Activated T-cell treated with anti-CD3 and anti-CD28 coated beads, Interleukin-2, amount 50 U/mL, for 48 hours (primary cell): ENCODE data around the gene PLEKHH3.

Experiments used
- DNase-seq, 2 experiments: peaks; one replicate each; pipeline ENCODE4 v3.0.0-alpha.2; 2020

PLEKHH3 gene

DNA sequence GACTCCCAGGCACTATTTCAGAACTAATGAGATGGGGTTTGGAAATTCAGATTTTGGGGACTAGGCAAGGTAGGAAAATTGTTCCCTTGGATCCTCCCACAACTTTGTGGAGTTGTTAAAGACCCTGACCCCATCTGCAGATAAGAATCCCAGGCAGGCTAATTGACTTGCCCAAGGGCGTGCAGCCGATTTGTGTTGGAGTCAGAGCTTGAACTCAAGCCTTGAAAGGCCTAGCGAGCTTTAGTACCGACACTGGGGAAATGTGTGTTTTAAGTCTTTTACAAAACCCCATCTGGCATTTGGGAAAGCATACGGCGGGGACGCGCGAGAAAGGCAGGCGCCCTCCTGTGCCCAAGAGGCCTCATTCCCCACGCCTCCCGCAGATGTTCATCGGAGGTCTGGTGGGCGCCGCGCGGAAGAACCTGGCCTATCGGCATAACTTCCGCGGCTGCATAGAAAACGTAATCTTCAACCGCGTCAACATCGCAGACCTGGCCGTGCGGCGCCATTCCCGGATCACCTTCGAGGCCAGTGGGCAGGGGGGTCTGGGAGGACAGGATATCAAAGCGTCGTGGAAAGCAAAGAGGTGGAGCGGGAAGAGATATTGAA is 9.8 kb upstream of the PLEKHH3 start:
- no peak for DNase-seq

DNA sequence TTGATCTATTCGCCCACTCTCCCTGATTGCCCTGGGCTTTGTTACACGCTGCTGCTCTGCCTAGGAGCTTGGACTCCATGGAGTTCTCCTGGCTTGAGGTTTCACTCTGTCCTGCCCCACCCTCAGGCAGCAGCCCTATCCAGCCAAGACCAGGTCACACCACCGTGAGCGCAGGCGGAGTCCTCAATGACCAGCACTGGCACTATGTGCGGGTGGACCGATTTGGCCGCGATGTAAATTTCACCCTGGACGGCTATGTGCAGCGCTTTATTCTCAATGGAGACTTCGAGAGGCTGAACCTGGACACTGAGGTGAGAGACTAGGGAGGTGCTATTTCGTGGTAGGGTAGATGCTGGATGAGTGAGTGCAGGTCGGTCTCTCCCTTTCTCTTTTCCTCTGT is 9.0 kb upstream of the PLEKHH3 start:
- no peak for DNase-seq

DNA sequence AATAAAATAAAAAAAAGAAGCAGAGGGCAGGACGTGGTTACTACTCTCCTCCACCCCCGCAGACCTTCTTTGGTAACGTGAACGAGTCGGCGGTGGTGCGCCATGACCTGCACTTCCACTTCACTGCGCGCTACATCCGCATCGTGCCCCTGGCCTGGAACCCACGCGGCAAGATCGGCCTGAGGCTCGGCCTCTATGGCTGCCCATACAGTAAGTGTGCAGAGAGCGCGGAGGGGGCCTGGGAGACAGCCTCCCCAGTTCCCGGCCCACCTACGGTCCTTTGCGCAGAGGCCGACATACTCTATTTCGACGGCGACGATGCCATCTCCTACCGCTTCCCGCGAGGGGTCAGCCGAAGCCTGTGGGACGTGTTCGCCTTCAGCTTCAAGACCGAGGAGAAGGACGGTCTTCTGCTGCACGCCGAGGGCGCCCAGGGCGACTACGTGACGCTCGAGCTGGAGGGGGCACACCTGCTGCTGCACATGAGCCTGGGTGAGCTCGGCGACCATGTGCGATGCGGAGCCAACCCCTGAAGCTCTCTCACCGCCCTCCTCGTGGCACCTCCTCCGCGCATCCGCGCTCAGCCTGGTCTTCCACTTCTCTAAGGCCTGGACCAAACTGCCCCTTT is 8.2 kb upstream of the PLEKHH3 start:
- no peak for DNase-seq

DNA sequence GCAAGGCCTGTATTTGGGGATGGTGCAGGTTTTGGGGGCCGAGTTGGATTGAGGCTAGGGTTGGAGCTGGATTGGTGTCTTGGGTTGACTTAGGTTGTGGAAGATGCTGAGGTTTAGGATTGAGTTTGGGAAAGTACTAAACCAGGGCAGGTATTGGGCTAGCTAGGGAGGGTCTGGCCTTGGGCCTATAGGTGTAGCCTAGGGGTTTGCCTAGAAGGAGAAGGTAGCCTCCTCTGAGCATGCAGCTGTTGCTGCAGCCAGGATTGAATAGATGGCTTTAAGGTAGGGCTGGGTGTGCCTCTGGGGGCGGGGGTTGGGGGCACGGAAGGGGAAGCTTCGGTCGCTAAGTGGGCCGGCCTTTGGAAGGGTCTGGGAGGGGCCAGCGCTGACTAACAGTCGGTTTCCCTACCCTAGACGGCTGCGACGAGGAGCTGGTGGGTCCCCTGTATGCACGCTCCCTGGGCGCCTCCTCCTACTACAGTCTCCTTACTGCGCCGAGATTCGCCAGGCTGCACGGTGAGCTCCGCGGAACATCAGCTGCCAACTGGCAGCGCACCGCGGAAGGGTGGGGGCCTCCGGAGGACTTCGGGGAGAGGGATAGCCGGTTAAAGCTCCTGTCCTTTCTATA is 6.7 kb upstream of the PLEKHH3 start:
- DNase-seq: peak in 1 of 2 experiments; percentile 35

DNA sequence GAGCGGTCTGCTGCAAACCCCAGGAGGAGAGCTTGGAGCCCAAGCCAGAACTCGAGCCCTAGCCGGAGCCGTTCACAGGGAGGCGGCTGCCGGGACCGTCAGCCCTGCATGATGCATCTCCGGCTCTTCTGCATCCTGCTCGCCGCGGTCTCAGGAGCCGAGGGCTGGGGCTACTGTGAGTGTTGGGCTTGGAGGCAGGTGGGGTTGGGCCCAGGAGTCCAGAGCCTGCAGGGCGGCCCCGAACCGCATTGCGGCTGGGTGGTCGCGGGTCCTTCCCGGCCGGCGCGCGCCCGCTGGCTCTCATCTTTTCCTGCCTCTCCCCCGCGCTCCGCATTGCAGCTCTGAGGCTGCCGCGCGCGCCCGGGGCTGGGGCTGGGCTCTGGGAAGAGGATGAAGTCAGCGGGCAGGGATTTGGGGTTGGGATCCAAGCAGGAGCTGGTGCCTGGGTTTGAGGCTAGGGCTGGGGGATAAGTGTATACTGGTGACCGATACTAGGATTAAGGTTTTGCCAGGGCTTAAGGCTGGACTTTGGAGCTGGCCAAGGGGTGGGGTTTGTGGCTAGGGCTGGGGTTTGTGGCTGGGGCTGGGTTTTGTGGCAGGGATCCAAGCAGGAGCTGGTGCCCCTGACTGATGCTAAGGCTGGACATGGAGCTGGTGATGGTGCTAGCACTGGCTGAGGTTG is 6.1 kb upstream of the PLEKHH3 start:
- peak; percentile 46 to 61 for DNase-seq

GRCh38 chr17:42681976-42682721 is 5.4 kb upstream of the PLEKHH3 start, which contains the start of gene CNTNAP1:
TSS of gene CNTNAP1 (plus strand) at chr17:42682531. CDS start at chr17:42682830, 299 bp downstream.
- DNase-seq: peak; percentile 41 to 53

DNA sequence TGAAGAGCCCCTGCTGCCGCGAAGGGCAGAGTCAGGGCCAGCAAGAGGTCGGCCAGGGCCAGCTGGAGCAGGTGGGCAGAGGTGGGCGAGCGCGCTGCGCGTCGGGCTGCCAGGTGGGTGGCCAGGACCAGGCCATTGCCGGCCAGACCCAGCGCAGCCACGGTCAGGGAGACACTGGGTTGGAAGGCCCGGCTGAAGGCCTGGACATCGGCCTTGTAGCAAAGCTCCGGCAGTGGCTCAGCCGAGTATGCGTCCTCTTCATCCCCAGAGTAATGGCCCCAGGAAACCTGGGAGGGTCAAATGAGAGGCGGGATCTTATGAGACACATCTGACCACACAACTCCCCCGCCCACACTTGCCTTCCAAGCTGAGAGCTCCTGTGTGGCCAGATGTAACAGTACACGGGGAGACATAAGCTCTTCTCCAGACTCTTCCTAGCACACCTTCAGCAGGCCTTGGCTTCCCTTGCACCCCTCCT is 3.6 kb upstream of the PLEKHH3 start:
- no peak for DNase-seq

DNA sequence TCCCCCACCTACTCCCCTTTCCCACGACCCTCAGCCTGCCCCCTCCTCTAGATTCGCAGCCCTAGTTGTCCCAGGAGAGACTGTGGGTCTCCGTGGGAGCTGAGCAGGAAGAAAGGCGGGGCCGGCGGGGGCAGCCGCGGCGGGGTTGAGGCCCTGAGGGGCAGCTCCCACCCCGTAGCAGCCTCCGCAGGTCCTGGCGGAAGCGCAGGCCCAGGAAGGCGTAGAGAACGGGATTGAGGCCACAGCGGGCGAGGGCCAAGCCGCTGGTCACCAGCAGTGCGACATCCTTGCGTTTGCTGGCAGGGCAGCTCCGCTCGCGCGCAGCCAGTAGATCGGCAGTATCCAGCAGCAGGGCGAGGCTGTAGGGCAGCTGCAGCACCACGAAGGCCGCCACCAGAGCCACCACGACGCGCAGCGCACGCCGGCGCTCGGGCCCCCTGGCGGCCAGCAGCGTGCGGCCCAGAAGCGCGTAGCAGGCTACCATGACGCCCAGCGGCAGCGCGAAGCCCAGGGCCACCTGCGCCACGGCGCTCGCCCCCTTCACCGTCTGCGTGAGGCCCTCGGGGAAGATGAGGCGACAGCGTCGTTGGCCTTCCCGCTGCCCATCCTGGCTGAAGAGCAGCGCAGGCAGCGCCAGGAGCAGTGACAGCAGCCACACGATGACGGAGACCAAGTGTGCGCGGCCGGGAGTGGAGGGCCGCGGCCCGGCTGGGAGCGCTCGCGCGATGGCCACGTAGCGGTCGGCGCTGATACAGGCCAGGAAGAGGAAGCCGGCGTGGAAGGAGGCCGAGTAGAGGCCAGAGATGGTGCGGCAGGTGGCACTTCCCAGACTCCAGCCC is 2.9 kb upstream of the PLEKHH3 start:
- peak; percentile 80 to 87 for DNase-seq

DNA sequence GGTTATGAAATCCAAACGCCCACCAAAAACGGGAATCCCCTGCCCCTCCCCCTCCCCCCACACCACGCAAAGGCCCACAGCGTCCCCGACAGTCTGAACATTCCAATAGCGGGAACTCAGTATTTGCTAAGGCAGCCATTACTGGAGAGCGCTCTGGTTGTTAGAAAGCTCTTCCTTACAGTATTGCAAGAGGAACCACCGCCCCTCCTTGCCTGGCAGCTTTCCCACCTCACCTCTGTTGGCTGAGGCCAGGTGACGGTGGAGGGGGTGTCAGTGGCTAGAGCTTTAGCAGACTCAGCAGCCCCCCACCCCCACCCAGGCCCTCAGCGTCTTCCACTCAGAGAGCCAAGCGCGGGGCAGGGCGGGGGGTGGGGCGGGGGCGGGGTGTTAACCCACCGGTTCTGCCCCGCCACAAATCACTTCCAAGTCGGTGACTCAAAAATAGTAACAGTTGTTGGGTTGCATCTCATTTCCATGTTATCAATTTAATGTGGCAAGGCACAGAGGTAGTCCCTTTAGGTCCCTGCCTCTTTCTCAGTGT is 2.2 kb upstream of the PLEKHH3 start:
- DNase-seq: peak; percentile 72 to 74

- DNase-seq: peak; percentile 90 to 92
These were observed 1.4 kb upstream of the PLEKHH3 start for GRCh38 chr17:42677921-42678781.

DNA sequence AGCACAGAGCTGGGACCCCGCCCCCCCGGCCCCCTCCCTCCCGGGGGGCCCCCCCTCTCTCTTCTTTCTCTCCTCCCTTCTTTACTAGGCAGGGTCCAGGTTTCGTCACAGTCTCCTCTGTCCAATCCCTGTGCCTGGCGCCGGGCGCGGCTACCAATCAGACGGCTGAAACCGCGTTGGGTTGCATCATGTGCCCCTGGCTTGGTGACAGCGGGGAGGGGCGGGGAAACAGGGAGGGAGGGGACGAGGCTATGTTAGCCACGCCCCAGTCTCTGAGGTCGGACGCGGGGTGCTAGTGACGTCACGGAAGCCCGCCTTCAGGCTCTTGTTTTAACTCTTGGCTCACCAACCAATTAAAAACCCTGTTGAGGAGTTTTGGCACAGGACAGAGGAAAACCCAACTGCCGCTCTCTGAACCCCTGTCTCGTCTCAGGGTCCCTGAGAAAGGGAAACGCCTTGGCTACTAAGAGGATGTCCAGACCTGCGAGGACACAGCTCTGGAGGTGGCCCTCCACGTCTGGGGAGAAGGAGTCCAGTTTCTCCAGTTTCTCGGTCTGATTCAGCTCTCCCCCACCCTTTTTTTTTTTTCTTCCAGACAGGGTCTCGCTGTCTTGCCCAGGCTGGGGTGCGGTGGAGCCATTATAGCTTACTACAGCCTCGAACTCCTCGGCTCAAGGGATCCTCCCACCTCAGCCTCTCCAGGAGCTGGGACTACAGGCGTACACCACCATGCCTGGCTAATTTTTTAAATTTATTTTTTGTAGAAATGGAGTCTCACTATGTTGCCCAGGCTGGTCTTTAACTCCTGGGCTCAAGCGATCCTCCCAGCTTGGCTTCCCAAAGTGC is 441 bp upstream of the PLEKHH3 start:
- peak; percentile 99 for DNase-seq

DNA sequence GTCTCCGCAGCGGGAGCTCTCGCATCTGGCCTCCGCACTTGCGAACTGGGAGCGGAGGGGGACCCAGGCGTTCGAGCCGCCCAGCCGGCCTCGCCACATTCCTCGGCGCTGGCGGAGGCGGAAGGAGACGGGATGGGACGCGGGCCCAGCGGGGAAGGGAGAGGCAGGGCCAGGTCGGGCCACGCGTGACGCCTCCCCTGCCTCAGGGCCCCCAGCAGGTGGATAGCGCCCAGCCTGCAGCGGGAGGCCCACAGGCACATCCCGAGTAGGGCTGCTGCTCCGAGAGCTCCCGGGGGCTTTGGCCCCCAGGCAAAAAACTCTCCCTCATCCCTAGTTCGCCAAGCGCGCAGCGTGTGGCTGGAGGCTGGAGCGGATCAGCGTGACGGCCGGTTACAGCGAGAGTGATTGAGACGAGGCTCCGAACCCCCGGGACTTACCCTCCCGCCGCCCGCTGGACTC is 800 bp downstream of the PLEKHH3 start:
- DNase-seq: peak in 1 of 2 experiments; percentile 42

GRCh38 chr17:42675348-42675964 is 1.3 kb downstream of the PLEKHH3 start:
- DNase-seq: no peak

DNA sequence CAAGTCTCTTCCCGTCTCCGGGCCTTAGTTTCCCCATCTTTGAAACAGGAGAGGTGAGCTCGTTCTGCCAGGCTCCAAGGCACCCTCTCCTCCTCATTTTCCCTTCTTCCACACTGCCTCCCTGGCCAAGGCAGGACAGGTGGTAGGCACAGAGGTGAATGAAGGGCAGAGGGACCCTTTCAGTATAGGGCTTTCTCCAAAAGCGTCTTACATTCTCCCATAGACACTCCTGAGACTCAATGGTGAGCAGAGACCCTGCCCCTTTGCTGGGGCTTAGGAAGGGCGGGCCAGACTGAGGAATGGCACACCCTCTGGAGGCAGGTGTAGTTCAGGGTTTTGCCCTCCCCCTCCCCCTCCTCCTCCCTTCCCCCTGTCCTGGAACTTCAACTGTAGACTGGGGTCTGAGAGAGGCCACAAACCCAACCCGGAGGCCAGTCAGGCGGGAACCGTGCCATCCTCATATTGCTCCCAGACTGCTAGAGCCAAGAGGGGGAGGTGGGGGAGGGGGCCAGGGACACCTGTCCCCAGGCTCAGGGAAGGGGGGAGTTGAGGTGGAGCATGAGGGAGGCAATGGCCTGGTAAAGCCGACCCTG is 1.9 kb downstream of the PLEKHH3 start:
- no peak for DNase-seq

DNA sequence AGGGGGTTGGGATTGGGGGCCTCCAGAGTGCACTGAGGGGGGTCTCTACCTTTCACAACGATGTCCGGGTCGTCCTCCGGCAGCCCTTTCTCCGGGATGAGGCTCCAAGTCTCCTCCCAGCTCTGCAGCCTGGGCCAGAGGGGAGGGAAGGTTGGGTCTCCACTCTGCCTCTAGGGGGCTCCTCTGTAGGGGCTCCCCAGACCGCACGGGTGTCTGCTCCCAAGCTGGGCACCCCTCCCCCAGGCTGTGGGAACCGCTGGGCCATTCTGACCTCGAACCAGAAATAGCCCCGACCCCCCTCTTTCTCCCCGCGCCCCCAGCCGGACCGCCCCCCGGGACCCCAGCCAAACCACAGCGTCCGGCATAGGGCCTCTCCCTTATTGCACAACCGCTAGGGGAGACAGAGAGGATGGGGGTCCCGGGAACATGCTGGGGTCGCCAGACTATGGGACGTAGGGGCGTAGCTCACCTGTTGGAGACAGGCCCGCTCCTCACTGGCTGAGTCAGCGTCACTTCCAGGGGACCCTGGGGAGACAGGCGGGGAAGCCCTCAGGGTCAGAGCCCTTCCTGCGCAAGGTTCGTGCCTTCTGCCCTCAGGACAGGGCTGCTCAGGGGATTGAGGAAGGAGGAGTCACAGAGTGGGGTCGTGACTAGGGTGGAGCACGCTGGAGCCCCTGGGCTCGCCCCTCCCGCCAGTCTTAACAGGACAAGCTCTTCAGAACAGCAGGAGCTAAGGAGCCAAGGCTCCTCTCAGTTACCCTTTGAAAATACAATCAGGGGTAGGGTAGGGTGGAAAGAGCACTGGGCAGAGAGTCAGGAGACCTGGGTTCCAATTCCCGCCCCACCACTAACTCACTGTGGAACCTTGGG is 2.7 kb downstream of the PLEKHH3 start:
- DNase-seq: peak; percentile 43 to 54

DNA sequence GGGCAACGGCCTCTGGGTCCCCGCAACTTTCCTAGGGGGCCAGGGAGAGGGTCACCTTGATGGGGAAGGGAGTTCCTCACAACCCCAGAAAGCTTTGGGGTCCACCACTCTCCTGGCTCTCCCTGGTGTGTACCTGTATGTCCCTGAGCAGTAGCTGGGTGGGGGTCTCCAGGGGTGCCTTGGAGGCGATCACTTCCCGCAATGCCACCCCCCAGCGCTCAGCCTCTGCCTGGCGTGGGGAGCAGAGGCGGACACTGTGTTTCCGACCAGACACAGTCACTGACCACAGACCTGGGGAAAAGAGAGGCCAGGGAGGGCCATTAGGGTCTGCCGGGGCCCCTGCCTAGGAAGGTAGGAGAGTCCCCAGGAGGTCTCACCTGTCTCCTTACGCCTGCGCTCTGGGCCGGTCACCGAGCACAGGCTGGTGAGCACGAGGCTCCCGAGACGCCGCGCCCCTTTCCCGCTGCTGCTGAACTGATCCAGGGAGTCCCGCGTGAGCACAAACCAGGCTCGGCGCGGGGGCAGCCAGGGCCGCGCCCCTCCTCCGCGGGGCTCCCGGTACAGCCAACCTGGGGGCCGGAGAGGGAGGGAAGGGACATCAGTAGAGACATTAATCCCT is 3.4 kb downstream of the PLEKHH3 start:
- DNase-seq: no peak

GRCh38 chr17:42672038-42672437 is 4.8 kb downstream of the PLEKHH3 start:
- DNase-seq: no peak
